Sigmoid colon (tissue), 3 donors: ENCODE results near the gene PKDCC.
"Not testable (repeated sequence)": the region's sequence is repeated elsewhere in the genome, so short reads cannot be mapped to it uniquely, and the experiment has no call there.

Experiments used
- CTCF ChIP-seq, 4 experiments: fragments of 450-650 bp in 3 of 4; fragments of 200-600 bp in 1 of 4; IDR thresholded peaks; one replicate each; pipeline ENCODE4 v1.5.1; 2016 to 2019; ENCODE audit warnings: antibody characterized with exemption in 4 of 4, mild to moderate bottlenecking in 3 of 4, moderate library complexity in 2 of 4
- POLR2A ChIP-seq, 2 donors: fragments of 450-650 bp; IDR thresholded peaks; one replicate each; pipeline ENCODE4 v1.6.1; 2016; ENCODE audit warnings: antibody characterized with exemption in 2 of 2, mild to moderate bottlenecking in 2 of 2, moderate library complexity in 2 of 2

GRCh38 chr2:42034096-42034495, 13.7 kb upstream of the PKDCC start:
- not testable (repeated sequence) for TF ChIP-seq CTCF, POLR2A (IDR thresholded peaks at IDR 0.05)
